Body of pancreas (tissue), 4 donors: Measurements from ENCODE around the gene TRAF4. TPM values are rescaled to one million over a fixed set of nuclear protein-coding genes. Genes with fewer than 3 reads are reported as not detected.

Source experiments
- ATAC-seq: fragments of 150-250 bp; one replicate; pipeline ENCODE4 v1.9.1; 2016
- DNase-seq, 4 donors: peaks; one replicate each; pipeline ENCODE4 v3.0.0-alpha.2; 2019
- H3K27ac ChIP-seq, 4 donors: fragments of 200-600 bp; sonication (generic); 1 replicate in 3 of 4; 2 replicates in 1 of 4; pipeline versions ENCODE4 v1.5.1 to v1.6.1; 2016 to 2019; ENCODE audit warnings: mild to moderate bottlenecking in 1 of 4, mixed read lengths in 1 of 4, moderate library complexity in 1 of 4
- H3K27me3 ChIP-seq, 2 donors: fragments of 200-600 bp; sonication (generic); one replicate each; pipeline ENCODE4 v1.6.0; 2016; ENCODE audit warnings: mild to moderate bottlenecking in 1 of 2
- H3K36me3 ChIP-seq, 2 donors: fragments of 200-600 bp; sonication (generic); replicated peaks in 1 of 2; 2 replicates each; pipeline ENCODE4 v1.5.1; 2016; ENCODE audit warnings: low read depth in 2 of 2; ENCODE audit not compliant: insufficient read depth in 1 of 2
- H3K4me1 ChIP-seq: fragments of 200-600 bp; sonication (generic); one replicate; pipeline ENCODE4 v1.6.0; 2016
- H3K4me3 ChIP-seq, 2 donors: fragments of 200-600 bp; sonication (generic); 1 replicate in 1 of 2; 2 replicates in 1 of 2; pipeline ENCODE4 v1.5.1; 2016 to 2019
- H3K9me3 ChIP-seq, 3 donors: fragments of 200-600 bp; sonication (generic); 1 replicate in 2 of 3; 2 replicates in 1 of 3; pipeline ENCODE4 v1.5.1; 2016
- CTCF ChIP-seq, 7 experiments: fragments of 450-650 bp in 4 of 7; fragments of 200-600 bp in 3 of 7; sonication (generic) in 3 of 7; IDR thresholded peaks; one replicate each; pipeline ENCODE4 v1.5.1; 2016 to 2019; ENCODE audit warnings: antibody characterized with exemption in 7 of 7
- POLR2A ChIP-seq, 3 donors: fragments of 450-650 bp; IDR thresholded peaks; one replicate each; pipeline ENCODE4 v1.6.1; 2016; ENCODE audit warnings: antibody characterized with exemption in 3 of 3, mild to moderate bottlenecking in 2 of 3
- WGBS, 2 donors: methylation state at CpG; one replicate each; pipeline ENCODE4 v1.1.5; 2017; 5-methylcytosine and 5-hydroxymethylcytosine counted together
- intact Hi-C: fragments of 100-400 bp; cut with DNase I; formaldehyde crosslinking; loops from one replicate; pipeline ENCODE4 v1.15.1; 2023
- total RNA-seq, 2 donors: library from RNA; depleted of rRNA; stranded (reverse); fragments of >200 nt; gene quantifications; one replicate each; pipeline ENCODE4 v1.1.0, GENCODE V29; 2016

Gene TRAF4
- total RNA-seq, 2 donors from 2014 or later, result 27.5 to 48.1 TPM

GRCh38 chr17:28702026-28702751, 41.6 kb upstream of the TRAF4 start:
- H3K27me3 ChIP-seq, result no peaks in the 10 kb centered on the region
- ATAC-seq, result no peak
- H3K4me1 ChIP-seq, result peaks cover 9% of the 10 kb centered on the region
- 64 to 72% methylated on average over 8 to 9 of the region's 10 CpGs for WGBS, 2 donors
- intact Hi-C loops, result no loop called here
- TF ChIP-seq POLR2A (IDR thresholded peaks at IDR 0.05) (no peak), CTCF (IDR thresholded peaks at IDR 0.05) (no peak)
- no peak for DNase-seq
- peaks cover 0 to 53% of the 10 kb centered on the region in 2 donors for H3K36me3 ChIP-seq
- no peak overlapping the region for H3K27ac ChIP-seq
- no peak overlapping the region for H3K4me3 ChIP-seq
- no peaks in the 10 kb centered on the region for H3K9me3 ChIP-seq

GRCh38 chr17:28702752-28703150, 41.1 kb upstream of the TRAF4 start:
- 63 to 68% methylated on average over 2 to 3 of the region's 3 CpGs for WGBS, 2 donors
- Histone ChIP-seq H3K27ac (no peak overlapping the region), H3K4me1 (peaks cover 9% of the 10 kb centered on the region), H3K36me3 (peaks cover 0 to 47% of the 10 kb centered on the region in 2 donors), H3K9me3 (no peaks in the 10 kb centered on the region), H3K4me3 (no peak overlapping the region), H3K27me3 (no peaks in the 10 kb centered on the region)
- DNase-seq (no peak), ATAC-seq (no peak)
- TF ChIP-seq POLR2A (IDR thresholded peaks at IDR 0.05), result no peak
- TF ChIP-seq CTCF (IDR thresholded peaks at IDR 0.05), result no peak
- intact Hi-C loops, result no loop called here

- intact Hi-C loops, result no loop called here
Measured at GRCh38 chr17:28703552-28704218, 40.1 kb upstream of the TRAF4 start.

GRCh38 chr17:28704219-28704858, 39.5 kb upstream of the TRAF4 start:
- Histone ChIP-seq H3K36me3 (peaks cover 0 to 33% of the 10 kb centered on the region in 2 donors), H3K27me3 (no peaks in the 10 kb centered on the region), H3K4me3 (no peak overlapping the region), H3K4me1 (no peaks in the 10 kb centered on the region), H3K27ac (no peak overlapping the region), H3K9me3 (no peaks in the 10 kb centered on the region)
- DNase-seq (no peak), ATAC-seq (no peak)
- no peak for TF ChIP-seq CTCF (IDR thresholded peaks at IDR 0.05)
- TF ChIP-seq POLR2A (IDR thresholded peaks at IDR 0.05), result no peak
- 78 to 91% methylated on average over 10 to 14 of the region's 14 CpGs for WGBS, 2 donors
- intact Hi-C loops, result no loop called here

More at GRCh38 chr17:28703552-28704218, 40.1 kb upstream of the TRAF4 start:
- TF ChIP-seq CTCF (IDR thresholded peaks at IDR 0.05), result no peak
- TF ChIP-seq POLR2A (IDR thresholded peaks at IDR 0.05), result no peak
- 82 to 86% methylated on average over 16 of the region's 16 CpGs for WGBS, 2 donors
- no peak overlapping the region for H3K4me3 ChIP-seq
- no peak overlapping the region for H3K27ac ChIP-seq
- H3K36me3 ChIP-seq, result peaks cover 0 to 39% of the 10 kb centered on the region in 2 donors
- DNase-seq (no peak), ATAC-seq (no peak)
- no peaks in the 10 kb centered on the region for H3K9me3 ChIP-seq
- no peaks in the 10 kb centered on the region for H3K27me3 ChIP-seq
- no peaks in the 10 kb centered on the region for H3K4me1 ChIP-seq
